Measurements from ENCODE around the gene ROCK2.
"Not testable (repeated sequence)": the region's sequence is repeated elsewhere in the genome, so short reads cannot be mapped to it uniquely, and the experiment has no call there.

GRCh38 chr2:11261564-11261963 is 82.9 kb downstream of the ROCK2 start:
- TF ChIP-seq CTCF, POLR2A, EP300 (IDR thresholded peaks at IDR 0.05): not testable (repeated sequence)
